Adrenal gland (tissue), 12 donors: ENCODE measurements around the gene KRT222. TPM values are rescaled to one million over a fixed set of nuclear protein-coding genes. Genes with fewer than 3 reads are reported as not detected.

ENCODE experiments used
- DNase-seq, 7 donors: peaks; one replicate each; pipeline ENCODE4 v3.0.0-alpha.2; 2019 to 2020
- H3K27ac ChIP-seq, 5 donors: fragments of 200-600 bp; sonication (generic) in 4 of 5; 1 replicate in 3 of 5; 2 replicates in 2 of 5; pipeline versions ENCODE4 v1.5.1 to v1.8.0; 2016 to 2020; ENCODE audit warnings: mild to moderate bottlenecking in 1 of 5
- H3K27me3 ChIP-seq: fragments of 200-600 bp; 2 replicates; pipeline ENCODE4 v1.8.0; 2021
- H3K36me3 ChIP-seq, 2 donors: fragments of 200-600 bp; replicated peaks in 1 of 2; 1 replicate in 1 of 2; 2 replicates in 1 of 2; pipeline versions ENCODE4 v1.5.1 to v1.8.0; 2018 to 2022
- H3K4me1 ChIP-seq, 2 donors: fragments of 200-600 bp; replicated peaks in 1 of 2; 1 replicate in 1 of 2; 2 replicates in 1 of 2; pipeline versions ENCODE4 v1.5.1 to v1.8.0; 2018 to 2021
- H3K4me3 ChIP-seq, 4 donors: fragments of 200-600 bp; sonication (generic) in 3 of 4; one replicate each; pipeline ENCODE4 v1.5.1; 2016 to 2018
- H3K9me3 ChIP-seq, 3 donors: fragments of 200-600 bp; sonication (generic) in 1 of 3; replicated peaks in 1 of 3; 1 replicate in 2 of 3; 2 replicates in 1 of 3; pipeline versions ENCODE4 v1.5.1 to v1.8.0; 2016 to 2021
- POLR2A ChIP-seq, 2 donors: fragments of 450-650 bp; IDR thresholded peaks; one replicate each; pipeline ENCODE4 v1.6.1; 2017; ENCODE audit warnings: antibody characterized with exemption in 2 of 2, mild to moderate bottlenecking in 2 of 2, moderate library complexity in 1 of 2
- WGBS, 4 donors: extraction: QIAGEN DNeasy Blood & Tissue Kit in 2 of 4; methylation state at CpG; one replicate each; pipeline versions ENCODE4 v1.1.5 to v1.1.7; 2013 to 2017; 5-methylcytosine and 5-hydroxymethylcytosine counted together
- intact Hi-C, 2 donors: fragments of 100-400 bp; cut with DNase I; formaldehyde crosslinking; loops; one replicate each; pipeline versions ENCODE4 v1.14.1 to v1.15.0; 2022 to 2023
- polyA plus RNA-seq, 3 donors: library from polyadenylated mRNA; stranded (reverse); fragments of 200-250 nt in 2 of 3; fragments of 350-450 nt in 1 of 3; fragmentation: Illumina TruSeq in 1 of 3; extraction: RNeasy Lipid Tissue Mini Kit (QIAGEN cat#74804) in 1 of 3; gene quantifications; one replicate each; pipeline ENCODE4 v1.2.3, GENCODE V29; 2013 to 2014
- total RNA-seq, 9 donors: library from RNA; depleted of rRNA in 4 of 9; stranded (reverse); fragments of >200 nt in 4 of 9; fragments of 120-200 nt in 1 of 9; fragmentation: NEBNext Ultra II Directional in 1 of 9; extraction: Animal tissue kit (Norgen Biotek cat#: 25700) in 1 of 9; gene quantifications; one replicate each; pipeline versions ENCODE4 v1.1.0 to v1.2.4, GENCODE V29; 2013 to 2023
- TF ChIP-seq, protein P1 (sequence below), 6 experiments: fragments of 450-650 bp in 4 of 6; fragments of 200-600 bp in 2 of 6; sonication (generic) in 1 of 6; IDR thresholded peaks; 1 replicate in 5 of 6; 2 replicates in 1 of 6; pipeline versions ENCODE4 v1.5.1 to v1.8.0; 2016 to 2021; ENCODE audit warnings: antibody characterized with exemption in 6 of 6, mild to moderate bottlenecking in 2 of 6, moderate library complexity in 1 of 6
- donor health status: healthy with polysubstance abuse.
- donor health status: Bipolar disorder and iron deficiency.
- donor health status: DM: yes; HTN: yes; CAD: no.
- donor health status: DM: no; HTN: no; CAD: no.
- donor health status: DM: no; HTN: no; CAD: no.
- donor health status: DM: yes; HTN: yes; CAD: no.

Gene KRT222
- total and polyA plus RNA-seq, 12 donors, result 0.69 to 10.7 (median 3.3) TPM

DNA sequence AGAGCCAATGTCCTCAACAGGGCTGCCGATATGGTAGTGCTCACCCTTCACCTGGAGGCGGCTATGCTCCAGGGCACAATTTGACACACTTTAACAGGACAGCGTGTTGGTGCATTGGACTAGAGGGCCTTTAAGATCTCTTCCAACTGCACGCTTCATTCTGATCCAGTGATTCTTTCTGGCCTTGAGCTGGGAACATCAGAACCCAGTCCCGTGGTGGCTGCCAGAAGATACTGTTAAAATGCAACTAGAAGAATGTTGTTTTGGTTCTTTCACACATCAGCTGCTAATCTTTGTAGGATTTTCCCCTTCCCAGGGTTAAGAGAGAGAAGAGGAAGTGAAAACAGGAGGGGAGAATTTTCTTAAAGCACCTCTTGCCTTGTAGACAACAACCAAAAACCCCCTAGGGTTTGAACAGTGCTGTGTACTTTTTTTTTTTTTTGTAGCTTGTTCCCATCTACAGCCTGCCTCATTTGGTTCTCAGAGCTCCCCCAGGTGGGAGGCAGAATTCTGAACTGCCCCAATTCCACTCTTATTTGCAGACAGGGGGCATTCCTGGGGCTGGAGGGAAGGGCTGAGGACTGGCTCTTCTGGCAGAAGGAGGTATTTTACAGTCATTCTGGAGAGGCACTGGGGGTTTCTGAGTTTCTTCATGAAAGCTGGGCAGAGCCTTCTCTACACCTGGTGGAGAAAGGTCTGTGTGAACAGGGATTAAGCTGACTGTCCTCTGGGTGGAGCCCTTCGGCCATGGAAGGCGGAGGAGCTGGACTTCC lies 49.7 kb downstream of the KRT222 start:
- intact Hi-C loops, result loop anchor here (5.0 to 10.0 kb wide), 2 partner anchors 177 to 180 kb away; partner anchors contain the start of gene KRT28 (in 1 of the 2)
- H3K9me3 ChIP-seq, result no peaks in the 10 kb centered on the region
- no peak overlapping the region for H3K4me3 ChIP-seq
- peaks cover 3% of the 10 kb centered on the region for H3K27me3 ChIP-seq
- no peaks in the 10 kb centered on the region for H3K4me1 ChIP-seq
- H3K36me3 ChIP-seq, result no peaks in the 10 kb centered on the region
- H3K27ac ChIP-seq, result no peak overlapping the region
- peak in 6 of 7 donors; percentile 39 to 80 (median 43) for DNase-seq
- 51 to 68% (median 59%) methylated on average over 7 of the region's 7 CpGs for WGBS, 4 donors
- TF ChIP-seq POLR2A (IDR thresholded peaks at IDR 0.05), result no peak
- TF ChIP-seq, protein P1, sequence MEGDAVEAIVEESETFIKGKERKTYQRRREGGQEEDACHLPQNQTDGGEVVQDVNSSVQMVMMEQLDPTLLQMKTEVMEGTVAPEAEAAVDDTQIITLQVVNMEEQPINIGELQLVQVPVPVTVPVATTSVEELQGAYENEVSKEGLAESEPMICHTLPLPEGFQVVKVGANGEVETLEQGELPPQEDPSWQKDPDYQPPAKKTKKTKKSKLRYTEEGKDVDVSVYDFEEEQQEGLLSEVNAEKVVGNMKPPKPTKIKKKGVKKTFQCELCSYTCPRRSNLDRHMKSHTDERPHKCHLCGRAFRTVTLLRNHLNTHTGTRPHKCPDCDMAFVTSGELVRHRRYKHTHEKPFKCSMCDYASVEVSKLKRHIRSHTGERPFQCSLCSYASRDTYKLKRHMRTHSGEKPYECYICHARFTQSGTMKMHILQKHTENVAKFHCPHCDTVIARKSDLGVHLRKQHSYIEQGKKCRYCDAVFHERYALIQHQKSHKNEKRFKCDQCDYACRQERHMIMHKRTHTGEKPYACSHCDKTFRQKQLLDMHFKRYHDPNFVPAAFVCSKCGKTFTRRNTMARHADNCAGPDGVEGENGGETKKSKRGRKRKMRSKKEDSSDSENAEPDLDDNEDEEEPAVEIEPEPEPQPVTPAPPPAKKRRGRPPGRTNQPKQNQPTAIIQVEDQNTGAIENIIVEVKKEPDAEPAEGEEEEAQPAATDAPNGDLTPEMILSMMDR (IDR thresholded peaks at IDR 0.05), result peak in 4 of 6 experiments; percentile 30 to 47 (median 40)

DNA sequence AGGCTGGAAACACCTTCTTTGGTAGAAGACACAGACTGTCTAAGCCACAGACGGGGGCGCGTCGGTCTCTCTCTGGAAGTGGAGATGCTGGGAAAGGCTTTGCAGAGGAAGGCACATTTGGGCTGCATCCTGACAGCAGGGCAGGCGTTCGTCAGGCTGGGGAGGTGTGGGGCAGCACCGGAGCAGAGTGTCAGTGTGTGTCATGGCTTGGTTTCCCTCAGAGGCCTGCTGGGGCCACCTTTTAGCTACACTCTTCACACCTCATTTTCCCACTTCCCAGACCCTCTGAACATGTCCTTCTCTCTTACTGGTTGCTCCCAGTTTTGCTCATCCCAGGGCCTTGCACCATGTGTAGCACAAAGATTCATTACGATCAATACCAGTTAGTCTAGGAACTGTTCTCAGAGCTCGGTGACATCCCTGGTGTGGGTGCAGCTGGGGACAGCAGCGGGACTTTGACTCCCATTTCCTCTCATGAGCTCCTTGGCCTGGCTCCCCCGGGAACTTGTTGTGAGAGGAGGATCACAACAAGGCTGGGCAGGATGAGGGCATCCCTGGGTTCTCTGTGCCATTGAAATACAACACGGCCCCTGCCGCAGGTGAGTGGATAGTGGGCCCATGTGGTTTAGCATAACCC lies 50.4 kb downstream of the KRT222 start:
- intact Hi-C loops, result loop anchor here (5.0 to 10.0 kb wide), 2 partner anchors 178 to 180 kb away; partner anchors contain the start of gene KRT28 (in 1 of the 2)

DNA sequence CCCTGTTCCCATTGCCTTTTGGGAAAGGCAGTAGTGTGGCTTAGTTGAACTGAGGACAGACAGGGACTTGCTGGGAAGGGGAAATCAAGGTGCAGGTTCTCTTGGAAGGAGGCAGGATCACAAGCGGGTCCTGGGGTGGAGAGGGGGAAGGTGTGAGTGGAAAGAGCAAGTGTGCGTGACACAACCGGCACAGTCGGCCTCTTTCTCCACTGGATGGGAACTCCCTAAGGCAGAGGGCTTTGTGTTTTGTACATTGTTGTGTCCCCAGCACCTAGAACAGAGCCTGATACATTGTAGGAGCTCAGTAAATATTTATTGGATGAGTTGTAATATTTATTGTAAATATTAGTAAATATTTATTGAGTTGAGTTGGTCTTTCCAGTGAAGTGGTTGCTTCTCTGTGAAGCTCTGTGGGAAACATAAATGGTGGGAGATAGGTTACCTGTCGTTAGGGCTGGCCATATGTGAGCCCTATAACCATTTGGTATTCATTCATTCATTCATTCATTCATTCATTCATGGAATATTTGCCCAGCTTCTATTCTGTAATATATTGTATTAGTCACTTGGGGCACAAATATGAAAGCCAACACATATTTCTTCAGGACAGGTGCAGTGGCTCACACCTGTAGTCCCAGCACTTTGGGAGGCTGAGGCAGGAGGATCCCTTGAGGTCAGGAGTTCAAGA lies 51.4 kb downstream of the KRT222 start:
- TF ChIP-seq, protein P1 (IDR thresholded peaks at IDR 0.05), result no peak
- 72 to 88% (median 80%) methylated on average over 5 of the region's 5 CpGs for WGBS, 4 donors
- Histone ChIP-seq H3K27ac (no peak overlapping the region), H3K4me3 (no peak overlapping the region), H3K9me3 (no peaks in the 10 kb centered on the region), H3K36me3 (no peaks in the 10 kb centered on the region), H3K4me1 (no peaks in the 10 kb centered on the region), H3K27me3 (peaks cover 3% of the 10 kb centered on the region)
- no peak for DNase-seq
- intact Hi-C loops, result loop anchor here in 1 of 2 donors (10.0 kb wide), 1 partner anchor 181 kb away; the partner anchor contains the start of gene KRT28

More for the DNA sequence above, 50.4 kb downstream of the KRT222 start:
- TF ChIP-seq, protein P1 (IDR thresholded peaks at IDR 0.05), result no peak
- no peak for TF ChIP-seq POLR2A (IDR thresholded peaks at IDR 0.05)
- Histone ChIP-seq H3K36me3 (no peaks in the 10 kb centered on the region), H3K27me3 (peaks cover 3% of the 10 kb centered on the region), H3K4me3 (no peak overlapping the region), H3K4me1 (no peaks in the 10 kb centered on the region), H3K9me3 (no peaks in the 10 kb centered on the region), H3K27ac (no peak overlapping the region)
- WGBS, 4 donors, result 70 to 82% (median 77%) methylated on average over 9 to 13 of the region's 13 CpGs
- DNase-seq, result no peak
